Mammary epithelial cell (primary cell): ENCODE measurements around the gene ATP2A3.

Experiments
- CTCF ChIP-seq, 2 donors: IDR thresholded peaks in 1 of 2; conservative IDR thresholded peaks in 1 of 2; 2 replicates each; pipeline ENCODE4 v1.5.1; 2011 to 2012; ENCODE audit warnings: inconsistent platforms in 2 of 2, low read length in 2 of 2, mild to moderate bottlenecking in 2 of 2, control low read depth in 1 of 2, low read depth in 1 of 2; ENCODE audit not compliant: insufficient read depth in 1 of 2; ENCODE audit errors: extremely low read depth in 1 of 2
- EZH2 ChIP-seq: IDR thresholded peaks from 2 replicates; pipeline ENCODE4 v1.6.1; 2012; ENCODE audit warnings: low read length, inconsistent platforms, borderline replicate concordance

- TF ChIP-seq CTCF (conservative IDR thresholded peaks at IDR 0.05 in 1 of 2, IDR thresholded peaks at IDR 0.05 in 1 of 2; ENCODE audit: extremely low read depth in 1 of 2, insufficient read depth in 1 of 2, low read depth in 1 of 2, low read length in 2 of 2) (no peak), EZH2 (no peak)
Observed at GRCh38 chr17:3980381-3981014, 16.3 kb upstream of the ATP2A3 start.
